Sigmoid colon (tissue), 3 donors: Measurements from ENCODE around the gene MID1.

ENCODE experiments used
- POLR2A ChIP-seq, 2 donors: fragments of 450-650 bp; IDR thresholded peaks; one replicate each; pipeline ENCODE4 v1.6.1; 2016; ENCODE audit warnings: antibody characterized with exemption in 2 of 2, mild to moderate bottlenecking in 2 of 2, moderate library complexity in 2 of 2
- TF ChIP-seq, protein P1 (sequence below), 4 experiments: fragments of 450-650 bp in 3 of 4; fragments of 200-600 bp in 1 of 4; IDR thresholded peaks; one replicate each; pipeline ENCODE4 v1.5.1; 2016 to 2019; ENCODE audit warnings: antibody characterized with exemption in 4 of 4, mild to moderate bottlenecking in 3 of 4, moderate library complexity in 2 of 4

DNA sequence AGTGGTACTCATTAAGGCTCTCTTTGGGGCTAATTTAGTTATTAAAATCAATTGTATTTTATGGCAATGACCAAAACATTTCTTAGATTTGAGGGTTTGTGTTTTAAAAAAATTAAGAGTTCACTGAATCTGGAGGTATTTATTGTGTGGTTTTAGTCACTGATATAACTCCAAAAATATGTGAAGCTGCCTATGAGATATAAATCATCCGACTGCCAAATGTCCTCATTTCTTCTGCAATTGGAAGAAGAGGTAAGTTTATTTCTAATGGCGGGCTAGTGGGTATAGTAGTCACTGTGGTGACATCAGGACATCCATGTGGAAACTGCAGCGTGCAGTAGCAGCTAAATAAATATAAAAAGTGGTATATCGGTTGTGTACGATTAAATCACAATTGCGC is 205.5 kb downstream of the MID1 start:
- TF ChIP-seq POLR2A (IDR thresholded peaks at IDR 0.05): no peak
- TF ChIP-seq, protein P1, sequence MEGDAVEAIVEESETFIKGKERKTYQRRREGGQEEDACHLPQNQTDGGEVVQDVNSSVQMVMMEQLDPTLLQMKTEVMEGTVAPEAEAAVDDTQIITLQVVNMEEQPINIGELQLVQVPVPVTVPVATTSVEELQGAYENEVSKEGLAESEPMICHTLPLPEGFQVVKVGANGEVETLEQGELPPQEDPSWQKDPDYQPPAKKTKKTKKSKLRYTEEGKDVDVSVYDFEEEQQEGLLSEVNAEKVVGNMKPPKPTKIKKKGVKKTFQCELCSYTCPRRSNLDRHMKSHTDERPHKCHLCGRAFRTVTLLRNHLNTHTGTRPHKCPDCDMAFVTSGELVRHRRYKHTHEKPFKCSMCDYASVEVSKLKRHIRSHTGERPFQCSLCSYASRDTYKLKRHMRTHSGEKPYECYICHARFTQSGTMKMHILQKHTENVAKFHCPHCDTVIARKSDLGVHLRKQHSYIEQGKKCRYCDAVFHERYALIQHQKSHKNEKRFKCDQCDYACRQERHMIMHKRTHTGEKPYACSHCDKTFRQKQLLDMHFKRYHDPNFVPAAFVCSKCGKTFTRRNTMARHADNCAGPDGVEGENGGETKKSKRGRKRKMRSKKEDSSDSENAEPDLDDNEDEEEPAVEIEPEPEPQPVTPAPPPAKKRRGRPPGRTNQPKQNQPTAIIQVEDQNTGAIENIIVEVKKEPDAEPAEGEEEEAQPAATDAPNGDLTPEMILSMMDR (IDR thresholded peaks at IDR 0.05): no peak
